ENCODE results near the gene NFE2L2. TPM values are rescaled to one million over a fixed set of nuclear protein-coding genes. Genes with fewer than 3 reads are reported as not detected.

NFE2L2 gene
- total and polyA plus RNA-seq, 12 donors, result 26.4 to 67.9 (median 54.9) TPM

GRCh38 chr2:177273408-177273807 is 8.9 kb upstream of the NFE2L2 start:
- Histone ChIP-seq H3K4me3 (no peak overlapping the region), H3K9me3 (no peaks in the 10 kb centered on the region), H3K27ac (peak overlapping the region in 2 of 10 donors; percentile 0 to 23), H3K4me1 (peaks cover 0 to 19% (median 4%) of the 10 kb centered on the region in 9 donors), H3K36me3 (no peaks in the 10 kb centered on the region), H3K27me3 (no peaks in the 10 kb centered on the region)
- TF ChIP-seq CTCF (IDR thresholded peaks at IDR 0.05), result no peak
- 64 to 72% methylated on average over 3 of the region's 3 CpGs for WGBS, 2 donors
- peak in 2 of 8 donors; percentile 13 to 52 for ATAC-seq
- intact Hi-C loops (cut with DNase I), result no loop called here
- DNase-seq, result no peak

GRCh38 chr2:177272765-177273164 is 8.2 kb upstream of the NFE2L2 start:
- H3K27me3 ChIP-seq, result no peaks in the 10 kb centered on the region
- DNase-seq, result no peak
- H3K4me3 ChIP-seq, result no peak overlapping the region
- no peak for TF ChIP-seq CTCF (IDR thresholded peaks at IDR 0.05)
- H3K27ac ChIP-seq, result peak overlapping the region in 1 of 10 donors; percentile 0
- ATAC-seq, result no peak
- peaks cover 0 to 19% (median 4%) of the 10 kb centered on the region in 9 donors for H3K4me1 ChIP-seq
- intact Hi-C loops (cut with DNase I), result no loop called here
- 93 to 95% methylated on average over 2 of the region's 2 CpGs for WGBS, 2 donors
- no peaks in the 10 kb centered on the region for H3K36me3 ChIP-seq
- no peaks in the 10 kb centered on the region for H3K9me3 ChIP-seq

GRCh38 chr2:177271981-177272666 is 7.6 kb upstream of the NFE2L2 start:
- DNase-seq, result no peak
- Histone ChIP-seq H3K9me3 (no peaks in the 10 kb centered on the region), H3K4me3 (no peak overlapping the region), H3K4me1 (peaks cover 0 to 19% (median 4%) of the 10 kb centered on the region in 9 donors), H3K27ac (no peak overlapping the region), H3K27me3 (no peaks in the 10 kb centered on the region), H3K36me3 (no peaks in the 10 kb centered on the region)
- WGBS, 2 donors, result 97 to 100% methylated on average over 1 of the region's 1 CpG
- no peak for TF ChIP-seq CTCF (IDR thresholded peaks at IDR 0.05)
- ATAC-seq, result no peak
- intact Hi-C loops (cut with DNase I), result no loop called here

GRCh38 chr2:177270531-177270930 is 6.0 kb upstream of the NFE2L2 start:
- no peak for DNase-seq
- ATAC-seq, result no peak
- H3K4me1 ChIP-seq, result peaks cover 3 to 28% (median 17%) of the 10 kb centered on the region in 9 donors
- H3K9me3 ChIP-seq, result no peaks in the 10 kb centered on the region
- intact Hi-C loops (cut with DNase I), result no loop called here
- H3K27me3 ChIP-seq, result no peaks in the 10 kb centered on the region
- H3K4me3 ChIP-seq, result no peak overlapping the region
- no peaks in the 10 kb centered on the region for H3K36me3 ChIP-seq
- no peak overlapping the region for H3K27ac ChIP-seq
- TF ChIP-seq CTCF (IDR thresholded peaks at IDR 0.05), result no peak
- 88 to 91% methylated on average over 4 of the region's 4 CpGs for WGBS, 2 donors

All from heart right ventricle (tissue), 16 donors.